NCI-H1105 (cell line): ENCODE measurements around the gene IGHMBP2.
"Not testable (repeated sequence)": the region's sequence is repeated elsewhere in the genome, so short reads cannot be mapped to it uniquely, and the experiment has no call there.

ENCODE experiments used
- DNase-seq: peaks from one replicate; lab custom pipeline; 2025; lab: John Stamatoyannopoulos, UW

IGHMBP2 gene

GRCh38 chr11:68903288-68904247 lies at the start of gene IGHMBP2, which contains the start of gene MRPL21:
Gene IGHMBP2, plus strand, starts transcription at chr11:68903891. Its CDS starts 62 bp downstream, at chr11:68903953.
Gene MRPL21, minus strand, starts transcription at chr11:68903832. Its CDS starts 22 bp downstream, at chr11:68903810.
- peak; percentile 76 for DNase-seq

- DNase-seq = no peak
Observed at GRCh38 chr11:68854273-68854958, 49.3 kb upstream of the IGHMBP2 start.

GRCh38 chr11:68855205-68855981 lies 48.3 kb upstream of the IGHMBP2 start:
- DNase-seq = no peak

- DNase-seq = not testable (repeated sequence)
Observed at GRCh38 chr11:68856425-68857030, 47.2 kb upstream of the IGHMBP2 start.

GRCh38 chr11:68857037-68857586 lies 46.6 kb upstream of the IGHMBP2 start:
- DNase-seq = no peak

GRCh38 chr11:68859123-68859522 lies 44.6 kb upstream of the IGHMBP2 start:
- DNase-seq = no peak

- no peak for DNase-seq
Observed at GRCh38 chr11:68862421-68862820, 41.3 kb upstream of the IGHMBP2 start.

GRCh38 chr11:68863553-68864265 lies 40.0 kb upstream of the IGHMBP2 start:
- DNase-seq = no peak

- DNase-seq = no peak
Observed at GRCh38 chr11:68865241-68865640, 38.5 kb upstream of the IGHMBP2 start.

- no peak for DNase-seq
Observed at GRCh38 chr11:68867066-68867465, 36.6 kb upstream of the IGHMBP2 start.

- no peak for DNase-seq
Observed at GRCh38 chr11:68868221-68868835, 35.4 kb upstream of the IGHMBP2 start.

- no peak for DNase-seq
Observed at GRCh38 chr11:68870470-68870869, 33.2 kb upstream of the IGHMBP2 start.

- DNase-seq = no peak
Observed at GRCh38 chr11:68872216-68873003, 31.3 kb upstream of the IGHMBP2 start.

GRCh38 chr11:68878022-68878421 lies 25.7 kb upstream of the IGHMBP2 start:
- no peak for DNase-seq

GRCh38 chr11:68880851-68881250 lies 22.8 kb upstream of the IGHMBP2 start:
- no peak for DNase-seq

GRCh38 chr11:68881320-68881719 lies 22.4 kb upstream of the IGHMBP2 start:
- no peak for DNase-seq

GRCh38 chr11:68882391-68882790 lies 21.3 kb upstream of the IGHMBP2 start:
- no peak for DNase-seq

GRCh38 chr11:68884827-68885226 lies 18.9 kb upstream of the IGHMBP2 start:
- DNase-seq = not testable (repeated sequence)

- DNase-seq = no peak
Observed at GRCh38 chr11:68889948-68890446, 13.7 kb upstream of the IGHMBP2 start.
